HepG2 (cell line): ENCODE data around the gene AMD1. TPM values are rescaled to one million over a fixed set of nuclear protein-coding genes. Genes with fewer than 3 reads are reported as not detected.
A peak's percentile ranks its signal among the peaks of the same experiment; 100 is the strongest.

ENCODE experiments used
- ATAC-seq: fragments of 200-7000 bp; cut with Tn5 transposase; 3 replicates; pipeline ENCODE4 v1.9.1; 2020; ENCODE audit warnings: mild to moderate bottlenecking, moderate library complexity
- BruUV-seq: library from RNA; stranded (reverse); fragments of 400-500 nt; replicated peaks from 2 replicates; lab custom pipeline; 2021; lab: Mats Ljungman, UMichigan
- CTCF ChIA-PET: fragments of 300-600 bp; formaldehyde crosslinking; extraction: SDS; loops from one replicate; lab custom pipeline; 2021; ENCODE audit warnings: low total read pairs, inconsistent platforms, low intra/inter-chr PET ratio; lab: Yijun Ruan, JAX
- POLR2A ChIA-PET: fragments of 350-600 bp; sonication (Branson Sonifier 250); formaldehyde crosslinking; loops from one replicate; lab custom pipeline; 2020; ENCODE audit warnings: antibody characterized with exemption, inconsistent platforms; lab: Yijun Ruan, JAX
- DNase-seq: peaks from one replicate; pipeline ENCODE4 v3.0.0-alpha.2; 2015; ENCODE audit warnings: low spot score
- FAIRE-seq: peaks from 3 replicates; lab custom pipeline; 2011; peaks lifted over from hg19 to GRCh38; lab: Jason Lieb, UNC
- H2AFZ ChIP-seq: one replicate; pipeline ENCODE4 v1.6.1; 2011; ENCODE audit warnings: low read length, inconsistent platforms
- H3K27ac ChIP-seq: fragments of 300-600 bp; 3 replicates; pipeline ENCODE4 v1.8.0; 2011; ENCODE audit warnings: mixed run types, mild to moderate bottlenecking, mixed read lengths, low read length, inconsistent platforms; ENCODE audit not compliant: insufficient read depth; ENCODE audit errors: extremely low read length
- H3K27me3 ChIP-seq, 2 experiments: fragments of 200-600 bp in 1 of 2; 2 replicates in 1 of 2; 3 replicates in 1 of 2; pipeline versions ENCODE4 v1.6.0 to v1.8.0; 2011; ENCODE audit warnings: low read length in 2 of 2, mild to moderate bottlenecking in 2 of 2, moderate library complexity in 2 of 2, inconsistent platforms in 1 of 2; ENCODE audit not compliant: insufficient read depth in 2 of 2, control insufficient read depth in 1 of 2
- H3K36me3 ChIP-seq, 2 experiments: fragments of 200-600 bp in 1 of 2; replicated peaks in 1 of 2; 2 replicates in 1 of 2; 3 replicates in 1 of 2; pipeline versions ENCODE4 v1.5.1 to v1.8.0; 2011; ENCODE audit warnings: low read length in 2 of 2, inconsistent platforms in 1 of 2; ENCODE audit not compliant: insufficient read depth in 2 of 2, control insufficient read depth in 1 of 2
- H3K4me1 ChIP-seq: 2 replicates; pipeline ENCODE4 v1.5.1; 2012; ENCODE audit warnings: low read length, inconsistent platforms; ENCODE audit not compliant: insufficient read depth
- H3K4me2 ChIP-seq: 2 replicates; pipeline ENCODE4 v1.6.0; 2011; ENCODE audit warnings: low read depth, low read length, inconsistent platforms
- H3K4me3 ChIP-seq, 3 experiments: fragments of 200-600 bp in 1 of 3; sonication (generic), shearing (Covaris generic) in 1 of 3; replicated peaks in 1 of 3; 2 replicates each; pipeline ENCODE4 v1.5.1; 2011 to 2016; ENCODE audit warnings: low read length in 3 of 3, inconsistent platforms in 2 of 3, low read depth in 2 of 3, mild to moderate bottlenecking in 2 of 3, control low read depth in 1 of 3, mixed read lengths in 1 of 3; ENCODE audit not compliant: insufficient read depth in 1 of 3
- H3K79me2 ChIP-seq: one replicate; pipeline ENCODE4 v1.6.1; 2011; ENCODE audit warnings: low read length, inconsistent platforms; ENCODE audit not compliant: insufficient read depth
- H3K9ac ChIP-seq: 2 replicates; pipeline ENCODE4 v1.6.0; 2011; ENCODE audit warnings: mild to moderate bottlenecking, low read depth, low read length, inconsistent platforms; ENCODE audit not compliant: insufficient read depth
- H3K9me3 ChIP-seq: 2 replicates; pipeline ENCODE4 v1.5.1; 2012; ENCODE audit warnings: mild to moderate bottlenecking, low read length
- H4K20me1 ChIP-seq: 2 replicates; pipeline ENCODE4 v1.6.0; 2011; ENCODE audit warnings: inconsistent platforms, mild to moderate bottlenecking, low read length, moderate library complexity; ENCODE audit not compliant: insufficient read depth
- CCDC6 ChIP-seq: sonication (generic); formaldehyde crosslinking; IDR thresholded peaks from 2 replicates; pipeline ENCODE4 v1.8.1; 2022; ENCODE audit warnings: mild to moderate bottlenecking, missing genetic modification reagents, moderate library complexity
- E2F2 ChIP-seq: sonication (generic); formaldehyde crosslinking; IDR thresholded peaks from 2 replicates; pipeline ENCODE4 v1.4.0; 2020; ENCODE audit warnings: missing genetic modification reagents, borderline replicate concordance
- GABPA ChIP-seq, 2 experiments: IDR thresholded peaks; 2 replicates each; pipeline ENCODE4 v1.6.1; 2011 to 2016; ENCODE audit warnings: low read depth in 2 of 2, low read length in 1 of 2, missing biosample characterization in 1 of 2, missing genetic modification characterization in 1 of 2
- KDM4B ChIP-seq: sonication (generic); formaldehyde crosslinking; IDR thresholded peaks from 2 replicates; pipeline ENCODE4 v1.4.0; 2020; ENCODE audit warnings: missing genetic modification reagents
- NFE2L2 ChIP-seq: fragments of 150-350 bp; IDR thresholded peaks from 2 replicates; pipeline ENCODE4 v1.6.1; 2014; ENCODE audit warnings: low read length
- RARA ChIP-seq: IDR thresholded peaks from 2 replicates; pipeline ENCODE4 v1.6.1; 2016; ENCODE audit warnings: missing genetic modification reagents, missing compliant biosample characterization
- SKIL ChIP-seq: sonication (generic); formaldehyde crosslinking; IDR thresholded peaks from 2 replicates; pipeline ENCODE4 v1.8.0; 2022; ENCODE audit warnings: missing genetic modification reagents, mild to moderate bottlenecking, moderate library complexity, borderline replicate concordance
- TCF12 ChIP-seq, 2 experiments: fragments of 450-650 bp in 1 of 2; sonication (generic) in 1 of 2; formaldehyde crosslinking in 1 of 2; IDR thresholded peaks; 2 replicates each; pipeline versions ENCODE4 v1.6.1 to v1.8.0; 2017 to 2022; ENCODE audit warnings: antibody characterized with exemption in 1 of 2, mild to moderate bottlenecking in 1 of 2, missing genetic modification reagents in 1 of 2, moderate library complexity in 1 of 2
- ZFP36L2 ChIP-seq: sonication (generic); formaldehyde crosslinking; IDR thresholded peaks from 2 replicates; pipeline ENCODE4 v1.4.0; 2020; ENCODE audit warnings: missing genetic modification reagents
- ZNF121 ChIP-seq: sonication (generic); formaldehyde crosslinking; IDR thresholded peaks from 2 replicates; pipeline ENCODE4 v1.5.0; 2020; ENCODE audit warnings: mild to moderate bottlenecking, missing genetic modification reagents
- ZNF282 ChIP-seq: fragments of 450-650 bp; IDR thresholded peaks from 2 replicates; pipeline ENCODE4 v1.6.1; 2018; ENCODE audit not compliant: partially characterized antibody
- ZNF350 ChIP-seq: sonication (generic); formaldehyde crosslinking; IDR thresholded peaks from 2 replicates; pipeline ENCODE4 v1.4.0; 2020; ENCODE audit warnings: mild to moderate bottlenecking, low read depth, missing genetic modification reagents, borderline replicate concordance
- ZNF460 ChIP-seq: sonication (generic); formaldehyde crosslinking; IDR thresholded peaks from 2 replicates; pipeline ENCODE4 v1.5.1; 2020; ENCODE audit warnings: missing genetic modification reagents, mild to moderate bottlenecking, borderline replicate concordance
- WGBS: methylation state at CpG from one replicate; pipeline ENCODE4 v1.1.6; 2017; ENCODE audit warnings: low lambda C conversion rate; 5-methylcytosine and 5-hydroxymethylcytosine counted together
- in situ Hi-C: cut with HindIII; loops from 2 replicates; pipeline ENCODE4 v1.10.0; 2017; ENCODE audit warnings: low pct_unique_long_range_greater_than_20kb; ENCODE audit not compliant: extremely low pct_ligation_motif_present
- intact Hi-C: fragments of 100-400 bp; cut with micrococcal nuclease; formaldehyde crosslinking; loops from one replicate; pipeline ENCODE4 v1.10.0; 2022; ENCODE audit not compliant: unreplicated experiment
- polyA plus RNA-seq, 8 experiments: library from polyadenylated mRNA; depleted of rRNA in 3 of 8; stranded (reverse) in 7 of 8; unstranded in 1 of 8; fragments of >200 nt; fragmentation: Illumina TruSeq in 4 of 8; extraction: Trizol in 4 of 8; gene quantifications; 2 replicates each; pipeline versions ENCODE4 v1.2.1 to v1.2.3, GENCODE V29; 2011 to 2016; ENCODE audit warnings: low read depth in 4 of 8, missing spikeins in 1 of 8, mixed read lengths in 1 of 8; ENCODE audit not compliant: insufficient read depth in 1 of 8
- total RNA-seq, 5 experiments: library from RNA; depleted of rRNA; stranded (reverse); fragments of >200 nt; fragmentation: Illumina TruSeq; extraction: Trizol; gene quantifications; 2 replicates each; pipeline ENCODE4 v1.2.3, GENCODE V29; 2016; ENCODE audit warnings: low read depth in 1 of 5

AMD1 gene
- total and polyA plus RNA-seq, 2 of the 13 experiments (the other 11 are each of a cell fraction or from before 2014, with no cell fraction given) = 108 to 123 TPM

GRCh38 chr6:110885526-110885925, 10.9 kb downstream of the AMD1 start:
- in situ Hi-C loops (no loop called here), intact Hi-C loops (no loop called here)
- Histone ChIP-seq H4K20me1 (peaks cover 99% of the 10 kb centered on the region), H3K27ac (peak overlapping the region; percentile 13), H3K27me3 (no peaks in the 10 kb centered on the region), H3K4me1 (peaks cover 97% of the 10 kb centered on the region), H3K79me2 (peaks cover 97% of the 10 kb centered on the region), H3K4me2 (peak overlapping the region; percentile 33), H3K9ac (no peak overlapping the region), H3K9me3 (no peaks in the 10 kb centered on the region), H3K36me3 (peaks cover 5 to 24% of the 10 kb centered on the region in 2 experiments), H3K4me3 (no peak overlapping the region), H2AFZ (no peak overlapping the region)
- 87% methylated on average over 4 of the region's 4 CpGs for WGBS
- ChIA-PET POLR2A (interaction anchor here (1.0 to 3.6 kb wide), 3 partner anchors 9 to 73 kb away, joined by 3 to 22 read pairs (median 6); partner anchors contain the start of genes AMD1 and GTF3C6), CTCF (no interaction called here)
- DNase-seq (no peak), FAIRE-seq (no peak), ATAC-seq (no peak)
- no TSS peak for BruUV-seq
- no peak for TF ChIP-seq GABPA (IDR thresholded peaks at IDR 0.05; ENCODE audit: low read depth, low read length)
- no peak for TF ChIP-seq GABPA (CRISPR knock-in tag; IDR thresholded peaks at IDR 0.05; ENCODE audit: low read depth)
- TF ChIP-seq NFE2L2 = peak; percentile 64; the same call in 1 of the 2 replicates
- no peak for TF ChIP-seq ZNF350

- intact Hi-C loops = no loop called here
- Histone ChIP-seq H3K4me2 (no peak overlapping the region; the same call in 1 of the 2 replicates), H3K9me3 (no peaks in the 10 kb centered on the region), H3K36me3 (peaks cover 8 to 33% of the 10 kb centered on the region in 2 experiments), H3K27me3 (no peaks in the 10 kb centered on the region), H3K27ac (no peak overlapping the region), H2AFZ (no peak overlapping the region), H3K9ac (no peak overlapping the region), H3K4me3 (no peak overlapping the region), H3K79me2 (peaks cover 97% of the 10 kb centered on the region), H3K4me1 (peaks cover 93% of the 10 kb centered on the region), H4K20me1 (peaks cover 99% of the 10 kb centered on the region)
- DNase-seq = no peak
- WGBS = 68% methylated on average over 6 of the region's 7 CpGs
- CTCF ChIA-PET = no interaction called here
- in situ Hi-C loops = no loop called here
- ATAC-seq = peak; percentile 14; the same call in 1 of the 3 replicates
- POLR2A ChIA-PET = interaction anchor here (1.5 to 3.6 kb wide), 2 partner anchors 10 to 12 kb away, joined by 9 to 22 read pairs; partner anchors contain the start of gene AMD1
- BruUV-seq = no TSS peak
- FAIRE-seq = no peak
- TF ChIP-seq ZNF121 (CRISPR knock-in tag) (peak; percentile 74), SKIL (CRISPR knock-in tag) (no peak), ZNF460 (CRISPR knock-in tag) (peak; percentile 54; the same call in 1 of the 2 replicates), CCDC6 (no peak), E2F2 (CRISPR knock-in tag) (no peak), TCF12 (IDR thresholded peaks at IDR 0.05) (no peak), TCF12 (CRISPR knock-in tag; IDR thresholded peaks at IDR 0.05) (no peak), ZFP36L2 (CRISPR knock-in tag) (no peak), RARA (CRISPR knock-in tag) (peak; percentile 31; the same call in 1 of the 2 replicates), ZNF282 (no peak), KDM4B (no peak)
These were observed 12.1 kb downstream of the AMD1 start for GRCh38 chr6:110886555-110887167.
